CD8-positive, alpha-beta memory T cell (primary cell): ENCODE measurements around the gene OR14C36. TPM values are rescaled to one million over a fixed set of nuclear protein-coding genes. Genes with fewer than 3 reads are reported as not detected.

Experiments used
- CTCF ChIA-PET: fragments of 350-600 bp; sonication (Branson Sonifier 250); formaldehyde crosslinking; loops from one replicate; lab custom pipeline; 2021; ENCODE audit warnings: antibody characterized with exemption; lab: Charles Lee
- POLR2A ChIA-PET: fragments of 350-600 bp; sonication (Branson Sonifier 250); formaldehyde crosslinking; loops from one replicate; lab custom pipeline; 2021; ENCODE audit warnings: antibody characterized with exemption; lab: Charles Lee
- DNase-seq, 5 donors: peaks; one replicate each; pipeline versions ENCODE4 v3.0.0 to v3.0.0-alpha.2; 2020 to 2022; ENCODE audit warnings: mixed read lengths in 1 of 5
- H3K27ac ChIP-seq: one replicate; pipeline ENCODE4 v1.7.0; 2013; ENCODE audit warnings: low read depth, mild to moderate bottlenecking, low read length, moderate library complexity
- H3K27me3 ChIP-seq: 2 replicates; pipeline ENCODE4 v1.7.0; 2013; ENCODE audit warnings: low read length, mild to moderate bottlenecking; ENCODE audit not compliant: insufficient read depth, poor library complexity, severe bottlenecking
- H3K36me3 ChIP-seq: 2 replicates; pipeline ENCODE4 v1.7.0; 2013; ENCODE audit warnings: mild to moderate bottlenecking, low read length, moderate library complexity; ENCODE audit not compliant: insufficient read depth
- H3K4me1 ChIP-seq: 2 replicates; pipeline ENCODE4 v1.7.0; 2013; ENCODE audit warnings: mild to moderate bottlenecking, low read length, moderate library complexity; ENCODE audit not compliant: insufficient read depth
- H3K4me3 ChIP-seq: 2 replicates; pipeline ENCODE4 v1.7.0; 2013; ENCODE audit warnings: mild to moderate bottlenecking, low read length
- H3K9me3 ChIP-seq: 2 replicates; pipeline ENCODE4 v1.7.0; 2013; ENCODE audit warnings: mild to moderate bottlenecking, low read length
- H3K27ac Mint-ChIP-seq, 8 donors: one replicate each; pipeline ENCODE4 v1.8.0; 2020 to 2021; ENCODE audit warnings: mixed read lengths in 8 of 8, mild to moderate bottlenecking in 6 of 8, inconsistent platforms in 3 of 8, moderate library complexity in 3 of 8
- H3K27me3 Mint-ChIP-seq, 2 donors: one replicate each; pipeline ENCODE4 v1.8.0; 2020 to 2021; ENCODE audit warnings: mixed read lengths in 2 of 2, mild to moderate bottlenecking in 1 of 2, moderate library complexity in 1 of 2
- H3K36me3 Mint-ChIP-seq, 3 donors: one replicate each; pipeline ENCODE4 v1.8.0; 2020 to 2021; ENCODE audit warnings: mixed read lengths in 3 of 3, inconsistent platforms in 1 of 3, mild to moderate bottlenecking in 1 of 3
- H3K4me1 Mint-ChIP-seq, 3 donors: one replicate each; pipeline ENCODE4 v1.8.0; 2020 to 2021; ENCODE audit warnings: mixed read lengths in 3 of 3, inconsistent platforms in 1 of 3, mild to moderate bottlenecking in 1 of 3
- H3K4me3 Mint-ChIP-seq, 7 donors: one replicate each; pipeline ENCODE4 v1.8.0; 2020 to 2021; ENCODE audit warnings: mixed read lengths in 7 of 7, mild to moderate bottlenecking in 6 of 7, moderate library complexity in 4 of 7, inconsistent platforms in 2 of 7
- H3K9me3 Mint-ChIP-seq, 5 donors: one replicate each; pipeline ENCODE4 v1.8.0; 2020 to 2022; ENCODE audit warnings: mixed read lengths in 5 of 5, mild to moderate bottlenecking in 3 of 5, moderate library complexity in 2 of 5, inconsistent platforms in 1 of 5
- polyA plus RNA-seq: library from polyadenylated mRNA; unstranded; fragments of 300-500 nt; fragmentation: Illumina TruSeq; gene quantifications from one replicate; pipeline ENCODE4 v1.2.3, GENCODE V29; 2021
- total RNA-seq, 2 experiments: library from RNA; stranded (reverse); gene quantifications; one replicate each; pipeline ENCODE4 v1.2.3, GENCODE V29; 2021

OR14C36 gene
- total and polyA plus RNA-seq, 3 experiments from 2014 or later, result not detected

GRCh38 chr1:248388426-248388825, 39.9 kb downstream of the OR14C36 start:
- no peak for DNase-seq

GRCh38 chr1:248393050-248393449, 44.5 kb downstream of the OR14C36 start:
- Histone ChIP-seq H3K36me3 (no peaks in the 10 kb centered on the region), H3K4me1 (no peaks in the 10 kb centered on the region), H3K27me3 (no peaks in the 10 kb centered on the region), H3K27ac (no peak overlapping the region), H3K4me3 (no peak overlapping the region), H3K9me3 (no peaks in the 10 kb centered on the region)
- Mint-ChIP-seq H3K4me1 (no peaks in the 10 kb centered on the region), H3K4me3 (no peak overlapping the region), H3K9me3 (peaks cover 0 to 5% (median 4%) of the 10 kb centered on the region in 5 donors), H3K36me3 (no peaks in the 10 kb centered on the region), H3K27me3 (peaks cover 3 to 4% of the 10 kb centered on the region in 2 donors), H3K27ac (no peak overlapping the region)
- DNase-seq, result no peak
- ChIA-PET CTCF (no interaction called here), POLR2A (no interaction called here)

More at GRCh38 chr1:248388426-248388825, 39.9 kb downstream of the OR14C36 start:
- Histone ChIP-seq H3K9me3 (no peaks in the 10 kb centered on the region), H3K36me3 (no peaks in the 10 kb centered on the region), H3K4me3 (no peak overlapping the region), H3K27ac (no peak overlapping the region), H3K27me3 (no peaks in the 10 kb centered on the region), H3K4me1 (no peaks in the 10 kb centered on the region)
- ChIA-PET CTCF (no interaction called here), POLR2A (no interaction called here)
- Mint-ChIP-seq H3K4me3 (no peak overlapping the region), H3K27ac (no peak overlapping the region), H3K4me1 (no peaks in the 10 kb centered on the region), H3K36me3 (no peaks in the 10 kb centered on the region), H3K27me3 (peaks cover 3 to 14% of the 10 kb centered on the region in 2 donors), H3K9me3 (peaks cover 0 to 4% (median 0%) of the 10 kb centered on the region in 5 donors)

Other genes with a start within 250 kb of the OR14C36 start
- gene OR2M5, start 203.6 kb upstream of the OR14C36 start, total RNA-seq, result not detected
- gene OR2M5, start 203.6 kb upstream of the OR14C36 start, polyA plus RNA-seq, result not detected
- not detected for gene OR2M2, start 174.0 kb upstream of the OR14C36 start, total RNA-seq
- gene OR2M2, start 174.0 kb upstream of the OR14C36 start, polyA plus RNA-seq, result not detected
- gene OR2M3, start 151.5 kb upstream of the OR14C36 start, total RNA-seq, result not detected
- not detected for gene OR2M3, start 151.5 kb upstream of the OR14C36 start, polyA plus RNA-seq
- not detected for gene OR2M4, start 117.4 kb upstream of the OR14C36 start, total RNA-seq
- not detected for gene OR2M4, start 117.4 kb upstream of the OR14C36 start, polyA plus RNA-seq
- not detected for gene OR2T33, start 70.8 kb upstream of the OR14C36 start, total RNA-seq
- gene OR2T33, start 70.8 kb upstream of the OR14C36 start, polyA plus RNA-seq, result not detected
- gene OR2T12, start 45.4 kb upstream of the OR14C36 start, total RNA-seq, result not detected
- not detected for gene OR2T12, start 45.4 kb upstream of the OR14C36 start, polyA plus RNA-seq
- not detected for gene OR2M7, start 24.2 kb upstream of the OR14C36 start, total RNA-seq
- gene OR2M7, start 24.2 kb upstream of the OR14C36 start, polyA plus RNA-seq, result not detected
- not detected for gene OR2T4, start 12.9 kb downstream of the OR14C36 start, total RNA-seq
- not detected for gene OR2T4, start 12.9 kb downstream of the OR14C36 start, polyA plus RNA-seq
- gene OR2T6, start 27.0 kb downstream of the OR14C36 start, total RNA-seq, result not detected
- not detected for gene OR2T6, start 27.0 kb downstream of the OR14C36 start, polyA plus RNA-seq
- not detected for gene OR2T1, start 54.3 kb downstream of the OR14C36 start, total RNA-seq
- not detected for gene OR2T1, start 54.3 kb downstream of the OR14C36 start, polyA plus RNA-seq
- gene OR2T2, start 96.9 kb downstream of the OR14C36 start, total RNA-seq, result not detected
- not detected for gene OR2T2, start 96.9 kb downstream of the OR14C36 start, polyA plus RNA-seq
- gene OR2T3, start 124.6 kb downstream of the OR14C36 start, total RNA-seq, result not detected
- gene OR2T3, start 124.6 kb downstream of the OR14C36 start, polyA plus RNA-seq, result not detected
- gene OR2T5, start 139.8 kb downstream of the OR14C36 start, total RNA-seq, result not detected
- gene OR2T5, start 139.8 kb downstream of the OR14C36 start, polyA plus RNA-seq, result not detected
- not detected for gene OR2G6, start 159.3 kb downstream of the OR14C36 start, total RNA-seq
- gene OR2G6, start 159.3 kb downstream of the OR14C36 start, polyA plus RNA-seq, result not detected
- gene OR2T29, start 214.0 kb downstream of the OR14C36 start, total RNA-seq, result not detected
- gene OR2T29, start 214.0 kb downstream of the OR14C36 start, polyA plus RNA-seq, result not detected
- gene OR2T34, start 226.0 kb downstream of the OR14C36 start, total RNA-seq, result not detected
- gene OR2T34, start 226.0 kb downstream of the OR14C36 start, polyA plus RNA-seq, result not detected
- not detected for gene OR2T10, start 248.9 kb downstream of the OR14C36 start, total RNA-seq
- gene OR2T10, start 248.9 kb downstream of the OR14C36 start, polyA plus RNA-seq, result not detected